RWPE2 (cell line): Measurements from ENCODE around the gene INAFM1.

Experiments used
- ATAC-seq: fragments of 200-7000 bp; cut with Tn5 transposase; 3 replicates; pipeline ENCODE4 v1.9.1; 2021; ENCODE audit warnings: low read depth
- DNase-seq: peaks from one replicate; pipeline ENCODE4 v3.0.0-alpha.2; 2020; ENCODE audit warnings: low spot score
- H3K27ac ChIP-seq: fragments of 450-650 bp; 2 replicates; pipeline ENCODE4 v1.5.1; 2017; ENCODE audit warnings: mild to moderate bottlenecking; ENCODE audit not compliant: poor library complexity, severe bottlenecking
- H3K27me3 ChIP-seq: fragments of 250-450 bp; sonication (Bioruptor Pico); 2 replicates; pipeline ENCODE4 v1.5.1; 2021; ENCODE audit warnings: mild to moderate bottlenecking, moderate library complexity; ENCODE audit not compliant: insufficient read depth, poor library complexity, severe bottlenecking
- H3K36me3 ChIP-seq: fragments of 250-450 bp; sonication (Bioruptor Pico); 2 replicates; pipeline ENCODE4 v1.5.1; 2020; ENCODE audit warnings: low read depth, mild to moderate bottlenecking, moderate library complexity
- H3K4me1 ChIP-seq: fragments of 250-450 bp; sonication (Bioruptor Pico); 2 replicates; pipeline ENCODE4 v1.5.1; 2021; ENCODE audit warnings: mild to moderate bottlenecking, moderate library complexity; ENCODE audit not compliant: insufficient read depth, poor library complexity, severe bottlenecking
- H3K4me3 ChIP-seq: fragments of 250-450 bp; sonication (Bioruptor Pico); 2 replicates; pipeline ENCODE4 v1.5.1; 2021; ENCODE audit warnings: mild to moderate bottlenecking, moderate library complexity; ENCODE audit not compliant: severe bottlenecking
- H3K9me3 ChIP-seq: fragments of 250-450 bp; sonication (Bioruptor Pico); 2 replicates; pipeline ENCODE4 v1.5.1; 2021; ENCODE audit warnings: mild to moderate bottlenecking, moderate library complexity; ENCODE audit not compliant: severe bottlenecking
- TF ChIP-seq, protein P1 (sequence below): fragments of 450-650 bp; IDR thresholded peaks from one replicate; pipeline ENCODE4 v1.5.1; 2017; ENCODE audit warnings: mild to moderate bottlenecking, moderate library complexity; ENCODE audit not compliant: poor library complexity, severe bottlenecking

The INAFM1 gene

DNA sequence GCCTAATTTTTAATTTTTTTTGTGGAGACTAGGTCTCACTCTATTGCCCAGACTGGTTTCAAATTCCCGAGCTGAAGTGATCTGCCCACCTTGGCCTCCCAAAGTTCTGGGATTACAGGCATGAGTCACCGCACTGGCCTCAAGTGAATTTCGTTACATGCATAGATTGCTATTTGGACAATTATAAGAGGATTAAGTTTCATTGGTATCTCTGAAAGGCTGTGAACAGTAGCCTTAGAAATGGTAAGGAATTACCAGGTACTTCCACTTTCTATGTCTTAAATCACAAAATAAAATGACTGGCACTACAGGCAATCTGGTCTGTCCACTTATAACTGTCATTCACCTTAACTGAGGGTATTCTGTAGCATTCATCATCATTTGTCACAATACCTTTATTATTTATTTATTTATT is 21.2 kb upstream of the INAFM1 start:
- Histone ChIP-seq H3K9me3 (no peaks in the 10 kb centered on the region), H3K4me3 (no peak overlapping the region), H3K4me1 (peaks cover 21% of the 10 kb centered on the region), H3K27ac (peak overlapping the region; percentile 82), H3K27me3 (no peaks in the 10 kb centered on the region), H3K36me3 (peaks cover 1% of the 10 kb centered on the region)
- TF ChIP-seq, protein P1, sequence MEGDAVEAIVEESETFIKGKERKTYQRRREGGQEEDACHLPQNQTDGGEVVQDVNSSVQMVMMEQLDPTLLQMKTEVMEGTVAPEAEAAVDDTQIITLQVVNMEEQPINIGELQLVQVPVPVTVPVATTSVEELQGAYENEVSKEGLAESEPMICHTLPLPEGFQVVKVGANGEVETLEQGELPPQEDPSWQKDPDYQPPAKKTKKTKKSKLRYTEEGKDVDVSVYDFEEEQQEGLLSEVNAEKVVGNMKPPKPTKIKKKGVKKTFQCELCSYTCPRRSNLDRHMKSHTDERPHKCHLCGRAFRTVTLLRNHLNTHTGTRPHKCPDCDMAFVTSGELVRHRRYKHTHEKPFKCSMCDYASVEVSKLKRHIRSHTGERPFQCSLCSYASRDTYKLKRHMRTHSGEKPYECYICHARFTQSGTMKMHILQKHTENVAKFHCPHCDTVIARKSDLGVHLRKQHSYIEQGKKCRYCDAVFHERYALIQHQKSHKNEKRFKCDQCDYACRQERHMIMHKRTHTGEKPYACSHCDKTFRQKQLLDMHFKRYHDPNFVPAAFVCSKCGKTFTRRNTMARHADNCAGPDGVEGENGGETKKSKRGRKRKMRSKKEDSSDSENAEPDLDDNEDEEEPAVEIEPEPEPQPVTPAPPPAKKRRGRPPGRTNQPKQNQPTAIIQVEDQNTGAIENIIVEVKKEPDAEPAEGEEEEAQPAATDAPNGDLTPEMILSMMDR, result no peak
- DNase-seq (no peak), ATAC-seq (peak; percentile 58)

DNA sequence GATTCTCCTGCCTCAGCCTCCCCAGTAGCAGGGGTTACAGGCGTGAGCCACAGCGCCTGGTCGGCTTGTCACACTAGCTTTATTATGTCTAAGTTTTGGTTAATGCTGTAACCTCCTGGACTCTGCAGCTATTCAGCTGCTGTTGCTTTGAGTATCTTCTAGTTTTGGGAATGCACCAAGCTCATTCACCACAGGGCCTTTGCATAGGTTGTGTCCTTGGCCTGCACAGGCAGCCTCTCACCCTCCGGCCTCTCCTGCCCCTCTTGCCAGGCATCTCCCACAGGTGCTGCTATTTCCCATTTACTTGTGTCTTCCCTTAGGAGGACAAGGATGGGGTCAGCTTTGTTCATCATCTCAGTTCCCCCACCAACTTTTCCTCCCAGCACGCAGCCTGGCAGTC is 20.7 kb upstream of the INAFM1 start:
- H3K27ac ChIP-seq, result peak overlapping the region; percentile 82
- ATAC-seq, result no peak

DNA sequence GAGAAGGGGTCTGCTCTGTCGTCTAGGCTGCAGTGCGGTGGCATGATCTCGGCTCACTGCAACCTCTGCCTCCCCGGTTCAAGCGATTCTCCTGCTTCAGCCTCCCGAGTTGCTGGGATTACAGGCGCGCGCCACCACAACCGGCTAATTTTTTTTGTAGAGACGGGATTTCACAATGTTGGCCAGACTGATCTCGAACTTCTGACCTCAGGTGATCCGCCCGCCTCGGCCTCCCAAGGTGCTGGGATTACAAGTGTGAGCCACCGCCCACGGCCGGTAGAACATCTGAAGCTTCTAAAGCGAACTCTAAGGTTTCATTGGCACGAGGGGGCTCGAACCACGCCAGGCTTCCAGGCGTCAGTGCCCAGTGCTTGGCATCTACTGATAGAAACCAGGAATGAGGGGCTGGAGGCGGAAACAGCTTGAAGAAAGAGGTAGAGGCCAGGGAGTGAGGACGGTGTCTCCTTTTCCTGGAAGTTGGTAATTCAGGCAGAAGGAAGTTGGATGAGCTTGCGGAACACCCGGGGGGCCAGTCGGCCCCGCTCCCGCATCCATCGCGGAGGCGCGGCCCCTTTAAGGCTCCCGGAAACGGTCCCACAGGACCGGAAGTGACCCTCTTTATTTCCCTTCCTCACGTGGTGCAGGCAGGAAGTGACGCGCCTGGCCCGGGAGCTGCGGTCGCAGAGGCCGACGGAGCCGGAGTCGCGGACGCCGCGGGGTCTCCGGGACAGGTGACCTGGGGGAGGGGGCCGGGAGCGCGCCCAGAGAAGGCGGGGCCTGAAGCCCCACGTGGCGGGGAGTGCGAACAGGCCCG is 18.6 kb upstream of the INAFM1 start, which contains the start of gene CCDC9:
Gene CCDC9 (plus strand): TSS at position 647 of the 814 bp plus-strand sequence. CDS start 1,876 bp downstream, outside the sequence.
- H3K9me3 ChIP-seq, result no peaks in the 10 kb centered on the region
- peak within 1 kb of the TSS; percentile 45 for H3K4me3 ChIP-seq
- H3K27ac ChIP-seq, result peak within 1 kb of the TSS; percentile 76
- TF ChIP-seq, protein P1, result no peak
- H3K27me3 ChIP-seq, result no peaks in the 10 kb centered on the region
- peak; percentile 95 for DNase-seq
- peaks cover 27% of the 10 kb centered on the region for H3K36me3 ChIP-seq
- peak; percentile 52 for ATAC-seq
- peaks cover 18% of the 10 kb centered on the region for H3K4me1 ChIP-seq

More for the DNA sequence above, 20.7 kb upstream of the INAFM1 start:
- Histone ChIP-seq H3K4me3 (no peak overlapping the region), H3K27me3 (no peaks in the 10 kb centered on the region), H3K4me1 (peaks cover 21% of the 10 kb centered on the region), H3K9me3 (no peaks in the 10 kb centered on the region), H3K36me3 (peaks cover 6% of the 10 kb centered on the region)
- TF ChIP-seq, protein P1, result no peak
- DNase-seq, result no peak

DNA sequence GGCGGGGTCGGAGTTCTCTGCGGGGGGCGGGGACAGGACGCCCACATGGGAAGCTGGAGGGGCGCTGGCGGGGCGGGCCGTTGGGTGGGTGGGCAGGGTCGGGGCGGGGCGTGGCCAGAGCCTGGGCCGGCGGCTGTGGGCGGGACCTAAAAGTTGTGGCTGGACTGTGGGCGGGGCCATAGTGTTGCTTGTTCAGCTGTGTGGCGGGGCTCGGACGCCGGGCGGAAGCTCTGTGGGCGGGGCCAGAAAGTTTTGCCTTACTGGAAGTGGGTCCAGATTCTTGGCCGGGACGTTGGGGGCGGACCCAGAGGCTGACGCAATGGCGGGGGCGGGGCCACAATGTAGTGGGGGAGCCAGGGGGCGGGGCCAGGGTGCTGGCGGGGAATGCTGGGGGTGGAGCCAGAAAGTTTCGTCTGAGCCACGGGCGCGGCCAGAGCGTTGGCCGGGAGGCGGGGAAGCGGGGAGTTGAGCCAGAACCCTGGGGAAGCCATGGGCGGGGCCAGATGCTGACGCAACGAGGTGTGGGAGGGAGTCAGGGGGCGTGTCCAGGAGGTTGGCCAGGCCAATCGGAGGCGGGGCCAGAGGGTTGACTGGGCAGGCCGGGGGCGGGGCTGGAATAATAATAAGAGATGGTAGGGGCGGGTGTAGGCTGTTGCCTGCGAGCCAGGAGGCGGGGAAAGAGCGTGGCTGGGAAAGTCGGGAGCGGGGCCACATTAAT is 17.8 kb upstream of the INAFM1 start:
- peak; percentile 100 for DNase-seq
- ATAC-seq, result peak; percentile 71
- no peaks in the 10 kb centered on the region for H3K27me3 ChIP-seq
- H3K4me1 ChIP-seq, result peaks cover 18% of the 10 kb centered on the region
- peak overlapping the region; percentile 76 for H3K27ac ChIP-seq
- H3K9me3 ChIP-seq, result no peaks in the 10 kb centered on the region
- TF ChIP-seq, protein P1, result no peak
- peak overlapping the region; percentile 45 for H3K4me3 ChIP-seq
- peaks cover 32% of the 10 kb centered on the region for H3K36me3 ChIP-seq
